ENCODE data around the gene NARF.
"Not testable (repeated sequence)": the region's sequence is repeated elsewhere in the genome, so short reads cannot be mapped to it uniquely, and the experiment has no call there.

The NARF gene

DNA sequence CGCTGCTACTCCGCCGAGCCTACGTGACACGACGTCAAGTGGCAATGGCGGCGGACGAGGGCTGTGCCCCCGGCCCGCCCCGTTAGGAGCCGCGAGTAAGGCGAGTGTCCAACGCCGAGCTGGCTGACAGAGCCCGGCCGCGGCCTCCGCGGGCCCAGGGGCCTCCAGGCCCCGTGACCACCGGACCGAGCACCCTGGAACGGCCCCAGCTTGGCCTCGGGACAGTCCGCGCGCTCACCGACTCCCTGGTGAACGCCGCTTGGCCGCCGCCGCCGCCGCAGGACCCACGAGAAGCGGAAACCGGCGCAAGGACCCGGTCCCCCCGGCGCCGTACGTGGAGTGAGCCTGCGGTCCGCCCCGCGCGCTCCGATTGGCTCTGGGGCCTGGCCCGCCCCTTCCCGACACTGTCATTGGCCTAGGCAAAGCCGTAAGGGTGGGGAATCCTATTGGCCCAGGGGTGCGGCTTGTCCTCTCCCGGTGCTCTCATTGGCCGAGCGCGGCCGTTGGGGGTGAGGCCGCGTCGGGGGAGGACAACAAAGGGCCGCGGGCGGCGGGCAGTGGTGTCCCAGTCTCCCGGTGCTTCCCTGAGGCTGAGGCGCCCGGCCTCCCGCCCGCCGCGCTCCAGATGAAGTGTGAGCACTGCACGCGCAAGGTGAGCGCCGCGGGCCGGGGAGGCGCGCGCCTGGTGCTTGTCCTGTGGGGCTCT is at the start of gene NARF:
Gene NARF, plus strand, starts transcription at position 563 of the 706 bp plus-strand sequence. Its CDS starts 63 bp downstream, at position 626.
- DNase-seq = peak; percentile 81 to 99 (median 96)

DNA sequence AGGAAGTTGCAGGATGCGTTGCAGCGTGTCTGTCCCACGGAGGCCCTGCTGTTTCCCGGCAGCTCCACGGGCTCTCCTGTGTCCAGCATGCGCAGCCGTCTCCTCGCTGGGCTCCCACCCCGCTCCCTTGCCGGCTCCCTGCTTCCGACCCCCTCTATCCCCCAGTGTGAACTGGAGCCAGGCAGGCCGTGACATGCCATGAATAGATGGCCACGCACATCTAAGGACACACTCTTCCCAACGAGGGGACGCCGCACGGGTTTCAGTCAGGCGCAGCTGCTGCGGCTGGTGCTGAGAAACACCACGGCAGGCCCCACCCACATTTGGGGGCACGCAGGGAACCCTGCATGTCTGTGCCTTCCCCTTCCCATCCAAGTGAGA is 49.6 kb upstream of the NARF start:
- DNase-seq = no peak

DNA sequence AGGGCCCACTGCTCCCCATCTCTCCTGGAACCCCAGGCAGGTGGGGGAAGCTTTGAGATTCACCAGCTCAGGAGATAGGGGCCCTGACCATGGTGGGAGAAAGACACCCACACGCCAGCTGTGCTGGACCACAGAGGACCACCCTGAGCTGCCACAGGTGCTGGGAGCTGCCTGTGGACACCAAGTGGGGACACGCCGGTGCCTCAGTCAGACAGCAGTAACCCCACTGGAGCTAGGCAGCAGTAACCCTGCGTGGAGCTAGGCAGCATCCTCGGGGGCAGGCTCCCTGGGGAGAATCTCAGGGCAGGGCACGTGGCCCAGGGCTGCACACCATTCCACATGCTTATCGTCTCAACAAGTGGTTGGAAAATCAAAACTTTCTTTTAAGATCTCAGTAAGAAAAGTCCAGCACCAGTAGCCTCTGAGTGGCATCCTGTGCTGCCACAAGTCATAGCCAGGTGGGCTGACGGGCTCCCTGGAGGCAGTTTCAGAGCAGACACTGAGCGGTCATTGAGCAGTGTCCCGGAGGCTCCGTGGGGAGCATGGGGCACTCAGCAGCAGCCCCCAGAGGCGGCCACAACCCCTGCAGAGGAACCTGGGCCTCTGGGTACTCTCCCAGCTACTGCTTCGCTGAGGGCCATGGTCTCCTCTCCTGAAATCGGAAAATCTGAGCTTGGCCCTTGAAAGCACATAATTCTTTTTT is 48.4 kb upstream of the NARF start:
- DNase-seq = no peak

DNA sequence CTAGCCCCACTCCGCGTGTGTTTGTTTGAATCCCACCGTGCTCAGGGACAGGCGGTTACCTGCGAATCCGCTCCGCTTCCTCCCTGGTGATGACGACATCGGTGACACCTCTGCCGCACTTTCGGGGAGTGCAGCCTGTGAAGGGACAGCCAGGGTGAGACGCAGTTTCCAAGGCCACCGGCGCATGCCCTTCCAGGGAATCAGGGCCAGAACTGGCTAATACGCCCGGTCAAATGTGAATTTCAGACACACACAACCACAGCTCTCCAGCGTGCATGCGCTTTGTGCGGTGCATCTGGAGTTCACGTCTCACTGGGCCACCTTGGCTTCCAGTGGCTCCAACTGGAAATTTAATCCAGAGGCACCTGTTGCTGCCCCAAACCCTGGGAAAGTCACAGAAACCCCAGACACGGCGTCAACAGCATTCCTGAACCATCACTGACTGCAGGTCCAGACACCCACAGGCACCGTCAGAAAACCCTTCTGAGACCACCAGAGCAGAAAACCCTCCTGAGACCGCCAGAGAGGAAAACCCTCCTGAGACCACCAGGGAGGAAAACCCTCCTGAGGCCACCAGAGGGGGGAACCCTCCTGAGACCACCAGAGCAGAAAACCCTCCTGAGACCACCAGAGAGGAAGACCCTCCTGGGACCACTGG is 47.0 kb upstream of the NARF start:
- DNase-seq = no peak

DNA sequence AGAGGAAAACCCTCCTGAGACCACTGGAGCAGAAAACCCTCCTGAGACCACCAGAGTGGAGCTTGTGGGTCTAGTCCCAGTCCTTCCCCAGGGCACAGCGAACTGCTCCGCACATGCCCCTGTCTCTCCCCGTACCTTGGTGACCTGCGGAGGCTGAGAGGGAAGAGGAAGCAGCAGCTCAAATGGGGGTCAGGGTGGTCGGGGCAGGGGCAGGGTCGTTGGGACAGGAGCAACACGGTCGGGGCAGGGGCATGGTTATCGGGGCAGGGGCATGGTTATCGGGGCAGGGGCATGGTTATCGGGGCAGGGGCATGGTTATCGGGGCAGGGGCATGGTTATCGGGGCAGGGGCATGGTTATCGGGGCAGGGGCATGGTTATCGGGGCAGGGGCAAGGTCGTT is 46.5 kb upstream of the NARF start:
- DNase-seq = not testable (repeated sequence)

DNA sequence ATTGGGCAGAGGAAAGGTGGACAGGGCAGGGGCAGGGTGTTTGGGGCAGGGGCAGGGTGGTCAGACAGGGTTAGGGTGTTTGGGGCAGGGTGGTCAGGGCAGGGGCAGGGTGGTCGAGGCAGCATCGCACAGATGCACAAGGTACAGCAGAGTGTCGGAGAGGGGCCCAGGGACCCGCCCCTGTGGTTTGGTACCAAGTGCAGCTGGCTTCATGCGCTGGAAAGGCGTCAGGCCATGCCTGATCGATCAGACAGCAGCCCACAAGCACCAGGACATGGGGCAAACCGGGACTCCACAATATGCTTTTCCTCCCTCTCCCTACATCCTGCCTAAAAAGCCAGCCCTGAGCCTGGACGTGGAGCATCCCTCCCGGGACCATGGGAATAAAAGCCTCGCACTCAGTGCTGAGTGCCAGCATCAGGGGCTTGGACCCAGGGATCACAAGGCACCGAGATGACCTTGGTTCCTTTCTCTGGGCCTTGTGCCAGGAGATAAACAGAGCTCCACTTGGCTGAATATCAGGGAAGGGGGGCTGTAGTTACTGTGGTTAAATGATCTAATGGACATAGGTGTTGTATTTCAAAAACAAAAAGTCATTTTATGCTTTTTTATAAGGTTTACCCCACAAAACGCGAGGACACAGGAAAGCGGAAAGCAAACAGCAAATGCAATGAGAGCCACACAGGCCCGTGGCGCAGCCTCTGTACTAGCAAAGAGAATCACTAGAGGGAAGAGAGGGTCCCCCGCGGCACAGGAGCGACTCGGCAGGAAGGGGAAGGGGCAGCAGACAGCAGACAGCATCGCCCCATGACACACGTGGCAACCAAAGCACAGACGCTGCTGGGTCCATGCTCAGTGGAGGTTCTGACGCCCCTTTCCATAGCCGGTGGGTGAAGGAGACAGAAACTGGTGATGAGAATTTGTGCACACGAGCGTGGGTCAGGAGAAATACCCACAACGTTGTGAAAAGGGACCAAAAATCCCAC is 45.7 kb upstream of the NARF start:
- no peak for DNase-seq

DNA sequence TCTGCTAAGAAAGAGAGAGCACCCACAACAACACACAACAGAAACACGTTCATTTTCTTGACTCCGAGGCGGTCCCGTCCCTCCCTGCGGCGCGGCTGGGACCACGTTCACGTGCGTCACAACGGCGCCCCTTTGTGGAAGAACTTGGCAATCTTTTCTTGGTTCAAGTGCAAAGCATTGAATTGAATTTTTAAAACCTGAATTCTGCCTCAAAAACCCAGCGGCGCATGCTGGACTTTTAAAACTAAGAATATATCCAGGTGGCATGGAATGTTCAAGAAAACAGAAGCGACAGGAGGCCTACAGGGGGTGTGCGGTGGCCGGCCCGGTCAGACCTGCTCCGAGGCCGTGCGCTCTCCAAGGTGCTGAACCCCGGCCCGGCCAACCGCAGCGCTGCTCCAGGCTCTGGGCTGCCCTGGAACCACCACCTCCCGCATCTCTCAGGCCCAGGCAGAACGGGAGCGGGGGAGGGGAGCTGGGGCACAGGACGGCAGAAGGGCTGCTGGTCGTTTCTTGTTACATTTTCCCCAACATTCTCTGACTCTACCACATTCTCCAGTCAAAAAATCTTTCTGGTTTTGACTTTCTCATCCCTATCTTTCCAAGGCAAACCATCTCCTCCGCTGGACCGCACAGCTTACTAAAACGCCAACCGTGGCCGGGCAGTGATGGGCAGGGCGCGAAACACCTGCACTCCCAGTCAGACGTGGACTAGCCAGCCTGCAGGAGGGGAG is 43.8 kb upstream of the NARF start:
- DNase-seq = peak in 42 of 51 donors; percentile 6 to 74 (median 44)

DNA sequence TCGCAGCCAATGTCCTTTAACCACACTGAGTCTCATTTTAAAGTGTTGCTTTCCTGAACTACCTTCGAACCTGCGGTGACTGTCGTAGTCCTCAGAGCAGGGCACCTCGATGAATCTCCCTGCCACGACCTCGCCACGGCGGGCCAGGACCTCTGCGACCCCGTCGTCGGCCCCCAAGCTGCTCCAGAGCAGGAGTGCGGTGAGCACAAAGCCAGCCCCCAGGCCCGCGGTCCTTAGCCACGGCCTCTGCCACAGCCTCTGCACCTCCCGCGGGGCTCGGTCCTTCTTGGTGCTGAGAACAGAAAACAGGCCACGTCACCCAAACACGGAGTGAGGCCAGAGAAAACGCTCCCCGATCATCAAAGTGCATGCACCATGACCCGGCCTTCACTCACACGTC is 43.2 kb upstream of the NARF start:
- no peak for DNase-seq

DNA sequence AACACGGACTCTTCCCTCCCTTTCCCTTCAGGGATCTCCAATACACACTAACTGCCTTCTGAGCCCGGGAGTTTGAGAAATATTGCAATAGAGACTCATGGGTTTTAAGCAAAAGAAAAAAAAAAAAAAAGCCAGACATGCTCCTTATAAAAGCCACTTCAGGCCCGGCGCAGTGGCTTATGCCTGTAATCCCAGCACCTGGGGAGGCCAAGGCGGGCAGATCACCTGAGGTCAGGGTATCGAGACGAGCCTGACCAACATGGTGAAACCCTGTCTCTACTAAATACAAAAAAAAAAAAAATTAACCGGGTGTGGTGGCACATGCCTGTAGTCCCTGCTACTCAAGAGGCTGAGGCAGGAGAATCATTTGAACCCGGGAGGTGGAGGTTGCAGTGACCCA is 42.8 kb upstream of the NARF start:
- no peak for DNase-seq

DNA sequence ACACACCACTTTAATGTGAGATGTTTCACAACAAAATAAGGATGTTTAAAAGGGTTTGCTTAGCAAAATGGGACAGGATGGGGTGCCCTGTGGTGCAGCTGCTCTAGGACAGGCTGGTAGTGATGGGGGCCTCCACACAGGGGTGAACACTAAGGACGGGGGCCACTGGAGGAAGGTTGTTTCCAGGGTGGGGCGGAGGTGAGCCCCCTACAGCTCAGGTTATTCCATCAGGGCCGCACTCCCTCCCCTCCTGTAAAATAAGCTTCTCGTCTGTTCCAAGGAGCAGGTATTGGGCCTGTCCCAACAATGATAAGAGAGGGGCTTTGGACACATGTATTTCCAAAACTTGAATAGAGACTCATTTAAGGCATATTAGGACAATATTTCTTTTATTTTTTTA is 42.3 kb upstream of the NARF start:
- no peak for DNase-seq

DNA sequence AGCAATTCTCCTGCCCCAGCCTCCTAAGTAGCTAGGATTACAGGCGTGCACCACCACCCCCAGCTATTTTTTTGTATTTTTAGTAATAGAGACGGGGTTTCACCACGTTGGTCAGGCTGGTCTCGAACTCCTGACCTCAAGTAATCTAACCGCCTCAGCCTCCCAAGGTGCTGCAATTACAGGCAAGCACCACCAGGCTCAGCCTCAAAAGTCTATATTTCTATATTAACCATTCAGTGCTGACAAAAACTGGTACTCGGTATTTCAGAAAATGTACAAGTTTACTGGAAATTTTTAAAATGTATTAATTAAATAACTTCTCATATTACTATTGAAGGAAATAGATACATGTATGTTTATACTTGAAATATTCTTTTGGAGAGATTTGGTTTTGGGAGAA is 41.8 kb upstream of the NARF start:
- DNase-seq = no peak

DNA sequence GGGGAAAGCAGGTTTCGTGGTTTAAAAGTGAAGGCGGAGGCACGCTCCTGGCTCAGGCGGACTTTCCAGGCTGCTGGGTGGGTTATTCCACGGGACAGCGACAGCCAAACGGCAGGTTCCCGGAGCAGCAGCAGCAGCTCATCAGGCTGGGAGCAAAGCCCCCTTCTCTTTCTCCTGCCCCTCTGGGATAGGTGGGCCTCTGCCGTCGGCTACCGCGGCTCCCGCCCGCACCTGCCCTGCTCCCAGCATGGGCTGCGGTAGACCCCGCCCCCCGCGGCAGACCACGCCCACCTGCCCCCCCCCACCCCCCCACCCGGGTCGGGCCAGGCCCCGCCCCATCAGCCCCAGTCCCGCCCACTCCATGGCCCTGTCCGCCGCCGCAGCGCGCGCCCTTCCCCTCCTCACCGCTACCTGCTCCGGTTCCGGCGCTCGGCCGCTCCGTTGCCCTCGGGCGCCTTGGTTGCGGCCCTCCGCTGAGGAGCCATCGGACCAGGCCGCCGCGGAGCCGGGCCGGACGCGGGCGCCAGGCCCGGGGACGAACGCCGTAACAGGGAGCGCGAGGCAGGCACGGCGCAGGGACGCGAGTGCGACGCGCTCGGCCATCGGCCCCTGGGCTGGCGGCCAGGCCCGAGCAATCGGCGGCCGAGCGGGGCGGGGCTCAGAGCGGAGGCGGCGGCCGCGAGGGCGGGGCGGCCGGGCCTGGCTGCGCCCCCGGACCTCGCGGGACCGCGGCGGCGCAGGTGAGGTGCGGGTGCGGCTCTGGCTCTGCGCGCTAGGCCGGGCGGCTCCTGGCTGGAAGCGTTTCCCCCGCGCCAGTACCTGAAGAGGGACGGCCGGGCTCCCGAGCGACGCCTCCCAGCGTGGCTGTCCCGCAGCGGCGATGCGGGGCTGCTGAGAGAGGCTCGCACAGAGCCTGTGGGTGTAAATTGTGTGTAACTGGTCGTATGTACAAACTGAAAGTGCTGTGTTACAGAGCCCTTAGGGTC is 40.2 kb upstream of the NARF start, which contains the start of the genes HEXD and OGFOD3:
Gene HEXD, plus strand, starts transcription at position 347 of the 986 bp plus-strand sequence. CDS start 1,453 bp downstream, outside the sequence.
Gene OGFOD3, minus strand, starts transcription at position 586 of the 986 bp plus-strand sequence. Its CDS starts 101 bp downstream, at position 485.
- peak in 50 of 51 donors; percentile 36 to 97 (median 79) for DNase-seq

DNA sequence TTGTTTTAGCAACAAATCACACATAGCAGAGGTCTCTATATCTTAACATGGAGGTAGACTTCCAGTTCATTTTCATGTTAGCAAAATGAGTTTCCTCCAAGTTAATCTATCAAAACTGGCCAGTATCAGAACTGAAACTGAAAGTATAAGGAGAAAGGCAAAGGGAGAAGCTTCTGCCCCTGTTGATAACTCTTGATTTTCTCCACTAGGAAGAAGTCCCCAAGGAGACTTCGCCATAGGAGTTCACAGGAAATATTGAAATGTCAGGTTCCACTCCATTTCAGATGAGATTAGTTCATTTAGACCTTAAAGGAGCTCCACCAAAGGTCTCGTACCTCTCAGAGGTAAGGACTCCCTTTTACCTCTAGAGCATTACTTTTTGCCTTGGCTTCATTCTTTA is 39.0 kb upstream of the NARF start:
- no peak for DNase-seq

DNA sequence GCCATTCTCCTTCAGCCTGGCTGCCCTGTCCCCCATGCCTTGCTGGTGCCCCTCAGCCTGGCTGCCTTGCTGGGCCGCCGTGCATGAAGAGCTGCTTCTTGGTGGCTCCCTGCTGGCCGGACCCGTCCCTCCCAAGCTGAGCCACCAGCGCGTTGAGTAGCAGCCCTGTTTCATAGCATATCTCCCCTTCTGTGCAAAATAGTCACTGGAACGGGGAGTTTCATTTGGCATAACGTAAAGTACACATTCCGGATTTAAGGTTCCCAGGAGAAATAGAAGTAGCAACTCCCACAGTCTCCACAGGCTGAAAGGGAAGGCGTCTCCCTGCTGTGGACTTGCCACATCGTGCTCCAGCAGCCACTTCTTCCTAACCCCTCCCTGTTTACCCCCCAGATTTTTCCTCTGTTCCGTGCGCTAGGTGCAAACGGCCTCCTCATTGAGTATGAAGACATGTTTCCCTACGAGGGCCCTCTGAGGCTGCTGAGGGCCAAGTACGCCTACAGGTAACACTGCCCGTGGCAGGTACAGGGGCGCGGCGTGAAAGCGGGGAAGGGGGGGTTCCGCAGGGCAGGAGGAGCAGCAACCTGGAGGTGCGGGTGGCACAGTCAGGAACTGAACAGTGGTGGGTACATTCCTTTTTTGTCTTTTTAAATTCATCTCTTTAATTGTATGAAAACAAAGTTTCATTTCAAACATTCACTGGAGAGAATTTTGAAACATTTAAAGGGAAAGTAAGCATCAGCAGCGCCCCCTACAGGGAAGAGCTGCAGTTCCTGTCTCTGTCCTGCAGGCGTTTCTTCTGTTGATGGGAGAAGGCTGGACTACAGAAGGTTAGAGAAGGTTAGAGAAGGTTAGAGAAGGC is 34.3 kb upstream of the NARF start:
- DNase-seq = peak in 1 of 51 donors; percentile 9

DNA sequence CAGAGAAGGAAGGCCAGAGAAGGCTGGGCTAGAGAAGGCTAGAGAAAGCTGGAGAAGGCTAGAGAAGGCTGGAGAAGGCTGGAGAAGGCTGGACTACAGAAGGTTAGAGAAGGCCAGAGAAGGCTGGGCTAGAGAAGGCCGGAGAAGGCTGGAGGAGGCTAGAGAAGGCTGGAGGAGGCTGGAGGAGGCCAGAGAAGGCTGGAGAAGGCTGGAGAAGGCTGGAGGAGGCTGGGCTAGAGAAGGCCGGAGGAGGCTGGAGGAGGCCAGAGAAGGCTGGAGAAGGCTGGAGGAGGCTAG is 33.7 kb upstream of the NARF start:
- DNase-seq = no peak

DNA sequence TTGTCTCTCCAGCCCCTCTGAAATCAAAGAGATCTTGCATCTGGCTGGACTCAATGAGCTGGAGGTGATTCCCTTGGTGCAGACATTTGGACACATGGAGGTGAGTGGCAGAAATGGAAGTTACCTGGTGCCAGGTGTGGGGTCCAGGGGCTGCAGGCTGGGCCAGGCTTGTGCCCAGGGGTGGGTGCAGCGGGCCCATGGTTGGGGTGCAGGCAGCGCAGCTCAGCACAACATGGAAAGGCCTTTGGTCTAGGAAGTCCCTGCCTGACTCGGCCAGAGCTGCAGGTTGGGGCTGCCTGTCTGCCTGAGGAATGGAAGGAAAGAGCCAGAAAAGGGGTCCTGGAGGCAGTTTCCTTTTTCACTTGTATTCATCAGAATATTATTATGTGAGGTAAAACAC is 30.0 kb upstream of the NARF start:
- DNase-seq = no peak

DNA sequence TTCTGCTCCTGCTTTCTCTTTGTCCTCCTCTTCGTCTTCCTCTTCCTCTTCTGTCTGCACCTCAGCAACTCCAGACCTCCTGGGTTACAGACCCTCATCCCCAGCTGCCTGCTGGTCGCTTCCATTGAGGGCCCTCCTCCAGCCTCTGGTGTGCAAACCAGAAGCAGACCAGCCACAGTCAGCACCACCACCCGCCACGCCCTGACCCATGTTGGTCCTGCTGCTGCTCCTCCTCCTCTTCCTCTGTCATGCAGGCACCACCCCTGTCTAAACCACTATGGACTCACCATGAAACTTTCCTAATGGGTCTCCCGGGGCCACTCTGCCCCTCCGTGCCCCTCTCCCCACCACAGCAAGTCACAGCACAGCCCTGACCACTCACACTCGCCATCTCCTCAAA is 28.7 kb upstream of the NARF start:
- DNase-seq = no peak

DNA sequence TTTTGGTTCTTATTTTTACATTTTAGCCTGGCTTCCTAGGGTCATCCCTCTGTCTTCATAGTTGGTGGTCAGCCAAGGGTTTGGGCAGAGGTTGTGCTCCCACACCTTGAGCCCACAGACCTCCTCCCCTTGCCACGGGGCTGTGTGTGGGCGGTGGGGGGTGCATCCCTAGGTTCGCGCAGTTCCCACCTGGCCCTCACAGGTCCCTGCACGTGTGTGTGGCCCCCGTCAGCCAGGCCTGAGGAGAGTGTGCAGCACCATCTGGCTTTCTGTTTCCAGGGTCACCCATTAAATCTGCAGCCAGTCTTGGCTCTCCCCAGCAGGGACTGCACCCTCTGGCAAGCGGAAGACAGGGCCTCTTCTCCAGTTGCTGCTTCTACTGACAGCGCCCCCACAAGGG is 26.5 kb upstream of the NARF start:
- DNase-seq = no peak
